HepG2 (cell line): ENCODE results near the gene WIPF2. TPM values are rescaled to one million over a fixed set of nuclear protein-coding genes. Genes with fewer than 3 reads are reported as not detected.

ENCODE experiments used
- ATAC-seq: fragments of 200-7000 bp; cut with Tn5 transposase; 3 replicates; pipeline ENCODE4 v1.9.1; 2020; ENCODE audit warnings: mild to moderate bottlenecking, moderate library complexity
- BruUV-seq: library from RNA; stranded (reverse); fragments of 400-500 nt; replicated peaks from 2 replicates; lab custom pipeline; 2021; lab: Mats Ljungman, UMichigan
- CTCF ChIA-PET: fragments of 300-600 bp; formaldehyde crosslinking; extraction: SDS; loops from one replicate; lab custom pipeline; 2021; ENCODE audit warnings: low total read pairs, inconsistent platforms, low intra/inter-chr PET ratio; lab: Yijun Ruan, JAX
- POLR2A ChIA-PET: fragments of 350-600 bp; sonication (Branson Sonifier 250); formaldehyde crosslinking; loops from one replicate; lab custom pipeline; 2020; ENCODE audit warnings: antibody characterized with exemption, inconsistent platforms; lab: Yijun Ruan, JAX
- DNase-seq: peaks from one replicate; pipeline ENCODE4 v3.0.0-alpha.2; 2015; ENCODE audit warnings: low spot score
- FAIRE-seq: peaks from 3 replicates; lab custom pipeline; 2011; peaks lifted over from hg19 to GRCh38; lab: Jason Lieb, UNC
- H2AFZ ChIP-seq: one replicate; pipeline ENCODE4 v1.6.1; 2011; ENCODE audit warnings: low read length, inconsistent platforms
- H3K27ac ChIP-seq: fragments of 300-600 bp; 3 replicates; pipeline ENCODE4 v1.8.0; 2011; ENCODE audit warnings: mixed run types, mild to moderate bottlenecking, mixed read lengths, low read length, inconsistent platforms; ENCODE audit not compliant: insufficient read depth; ENCODE audit errors: extremely low read length
- H3K27me3 ChIP-seq, 2 experiments: fragments of 200-600 bp in 1 of 2; 2 replicates in 1 of 2; 3 replicates in 1 of 2; pipeline versions ENCODE4 v1.6.0 to v1.8.0; 2011; ENCODE audit warnings: low read length in 2 of 2, mild to moderate bottlenecking in 2 of 2, moderate library complexity in 2 of 2, inconsistent platforms in 1 of 2; ENCODE audit not compliant: insufficient read depth in 2 of 2, control insufficient read depth in 1 of 2
- H3K36me3 ChIP-seq, 2 experiments: fragments of 200-600 bp in 1 of 2; replicated peaks in 1 of 2; 2 replicates in 1 of 2; 3 replicates in 1 of 2; pipeline versions ENCODE4 v1.5.1 to v1.8.0; 2011; ENCODE audit warnings: low read length in 2 of 2, inconsistent platforms in 1 of 2; ENCODE audit not compliant: insufficient read depth in 2 of 2, control insufficient read depth in 1 of 2
- H3K4me1 ChIP-seq: 2 replicates; pipeline ENCODE4 v1.5.1; 2012; ENCODE audit warnings: low read length, inconsistent platforms; ENCODE audit not compliant: insufficient read depth
- H3K4me2 ChIP-seq: 2 replicates; pipeline ENCODE4 v1.6.0; 2011; ENCODE audit warnings: low read depth, low read length, inconsistent platforms
- H3K4me3 ChIP-seq, 3 experiments: fragments of 200-600 bp in 1 of 3; sonication (generic), shearing (Covaris generic) in 1 of 3; replicated peaks in 1 of 3; 2 replicates each; pipeline ENCODE4 v1.5.1; 2011 to 2016; ENCODE audit warnings: low read length in 3 of 3, inconsistent platforms in 2 of 3, low read depth in 2 of 3, mild to moderate bottlenecking in 2 of 3, control low read depth in 1 of 3, mixed read lengths in 1 of 3; ENCODE audit not compliant: insufficient read depth in 1 of 3
- H3K79me2 ChIP-seq: one replicate; pipeline ENCODE4 v1.6.1; 2011; ENCODE audit warnings: low read length, inconsistent platforms; ENCODE audit not compliant: insufficient read depth
- H3K9ac ChIP-seq: 2 replicates; pipeline ENCODE4 v1.6.0; 2011; ENCODE audit warnings: mild to moderate bottlenecking, low read depth, low read length, inconsistent platforms; ENCODE audit not compliant: insufficient read depth
- H3K9me3 ChIP-seq: 2 replicates; pipeline ENCODE4 v1.5.1; 2012; ENCODE audit warnings: mild to moderate bottlenecking, low read length
- H4K20me1 ChIP-seq: 2 replicates; pipeline ENCODE4 v1.6.0; 2011; ENCODE audit warnings: inconsistent platforms, mild to moderate bottlenecking, low read length, moderate library complexity; ENCODE audit not compliant: insufficient read depth
- BRD4 ChIP-seq: sonication (generic); formaldehyde crosslinking; IDR thresholded peaks from 2 replicates; pipeline ENCODE4 v1.4.0; 2020; ENCODE audit warnings: missing genetic modification reagents
- HNRNPL ChIP-seq: fragments of 200-400 bp; formaldehyde crosslinking; IDR thresholded peaks from 2 replicates; pipeline ENCODE4 v1.6.1; 2017; ENCODE audit warnings: mild to moderate bottlenecking, low read depth, low read length
- IRF2 ChIP-seq: IDR thresholded peaks from 2 replicates; pipeline ENCODE4 v1.6.1; 2018; ENCODE audit warnings: missing genetic modification reagents, missing compliant biosample characterization
- SNAI1 ChIP-seq: sonication (generic); formaldehyde crosslinking; IDR thresholded peaks from 2 replicates; pipeline ENCODE4 v1.5.0; 2020; ENCODE audit warnings: mild to moderate bottlenecking, missing genetic modification reagents, borderline replicate concordance
- ZSCAN25 ChIP-seq: sonication (generic); formaldehyde crosslinking; IDR thresholded peaks from 2 replicates; pipeline ENCODE4 v1.8.0; 2022; ENCODE audit warnings: mild to moderate bottlenecking, missing genetic modification reagents
- WGBS: methylation state at CpG from one replicate; pipeline ENCODE4 v1.1.6; 2017; ENCODE audit warnings: low lambda C conversion rate; 5-methylcytosine and 5-hydroxymethylcytosine counted together
- in situ Hi-C: cut with HindIII; loops from 2 replicates; pipeline ENCODE4 v1.10.0; 2017; ENCODE audit warnings: low pct_unique_long_range_greater_than_20kb; ENCODE audit not compliant: extremely low pct_ligation_motif_present
- intact Hi-C: fragments of 100-400 bp; cut with micrococcal nuclease; formaldehyde crosslinking; loops from one replicate; pipeline ENCODE4 v1.10.0; 2022; ENCODE audit not compliant: unreplicated experiment
- polyA plus RNA-seq, 8 experiments: library from polyadenylated mRNA; depleted of rRNA in 3 of 8; stranded (reverse) in 7 of 8; unstranded in 1 of 8; fragments of >200 nt; fragmentation: Illumina TruSeq in 4 of 8; extraction: Trizol in 4 of 8; gene quantifications; 2 replicates each; pipeline versions ENCODE4 v1.2.1 to v1.2.3, GENCODE V29; 2011 to 2016; ENCODE audit warnings: low read depth in 4 of 8, missing spikeins in 1 of 8, mixed read lengths in 1 of 8; ENCODE audit not compliant: insufficient read depth in 1 of 8
- total RNA-seq, 5 experiments: library from RNA; depleted of rRNA; stranded (reverse); fragments of >200 nt; fragmentation: Illumina TruSeq; extraction: Trizol; gene quantifications; 2 replicates each; pipeline ENCODE4 v1.2.3, GENCODE V29; 2016; ENCODE audit warnings: low read depth in 1 of 5
- TF ChIP-seq, protein P1 (sequence below): sonication (generic); formaldehyde crosslinking; IDR thresholded peaks from 2 replicates; pipeline ENCODE4 v1.4.0; 2020; ENCODE audit warnings: missing genetic modification reagents, borderline replicate concordance
- TF ChIP-seq, protein P2 (sequence below): sonication (generic); formaldehyde crosslinking; IDR thresholded peaks from 2 replicates; pipeline ENCODE4 v1.4.0; 2020; ENCODE audit warnings: low read depth, missing genetic modification reagents
- TF ChIP-seq, protein P3 (sequence below): sonication (generic); formaldehyde crosslinking; IDR thresholded peaks from 2 replicates; pipeline ENCODE4 v1.5.0; 2020; ENCODE audit warnings: missing genetic modification reagents

Gene WIPF2
- total and polyA plus RNA-seq, 2 of the 13 experiments (the other 11 are each of a cell fraction or from before 2014, with no cell fraction given) = 7.2 to 10.8 TPM

DNA sequence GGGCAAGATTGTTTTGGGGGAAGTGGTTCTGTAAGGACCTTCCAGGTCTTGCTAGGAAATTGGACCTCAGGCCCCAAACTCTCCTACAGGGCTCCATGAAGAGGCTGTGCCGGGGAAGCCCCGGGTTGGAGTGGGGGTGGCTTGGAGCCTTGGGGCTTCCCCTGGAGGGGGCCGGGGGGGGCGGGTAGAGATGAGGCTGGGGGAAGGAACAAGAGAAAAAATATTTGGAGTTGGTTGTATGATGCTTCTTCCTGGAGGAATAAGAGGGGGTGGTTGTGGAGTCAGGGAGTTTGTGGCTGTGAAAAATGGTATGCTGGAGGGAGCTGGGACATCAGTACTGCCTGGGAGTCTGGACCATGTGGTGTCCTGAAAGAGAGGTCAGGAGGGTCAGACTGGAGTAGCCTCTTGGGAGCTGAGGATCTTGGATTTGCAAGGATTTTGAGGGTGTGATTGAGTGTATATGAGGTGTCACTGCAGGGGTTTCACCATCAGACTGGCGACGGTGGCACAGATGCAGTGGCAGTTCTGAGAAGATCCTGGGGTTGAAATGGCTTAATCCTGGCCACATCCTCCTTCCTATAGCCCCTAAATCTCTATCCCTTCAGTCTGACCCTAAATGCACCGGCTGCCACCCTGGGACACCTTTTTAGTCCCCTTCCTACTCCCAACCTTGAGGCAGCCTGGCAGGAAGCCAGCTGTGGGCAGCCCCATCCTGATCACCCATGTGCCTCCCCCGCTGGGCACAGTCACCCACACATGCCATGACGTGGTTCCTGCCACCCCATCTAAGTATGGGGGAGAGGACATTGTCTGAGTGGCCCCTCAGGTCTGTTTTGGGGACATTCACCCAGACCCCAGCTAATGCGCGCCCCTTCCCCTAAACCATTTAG, 100.8 kb downstream of the WIPF2 start:
- Histone ChIP-seq H4K20me1 (peaks cover 14% of the 10 kb centered on the region; the same call in 1 of the 2 replicates), H3K36me3 (no peaks in the 10 kb centered on the region), H3K27me3 (no peaks in the 10 kb centered on the region; a peak in 1 of 5 replicates), H3K4me1 (peaks cover 86% of the 10 kb centered on the region), H3K9me3 (no peaks in the 10 kb centered on the region), H3K27ac (no peak overlapping the region), H2AFZ (no peak overlapping the region), H3K9ac (no peak overlapping the region), H3K4me2 (peak overlapping the region; percentile 100; the same call in 1 of the 2 replicates), H3K79me2 (peaks cover 31% of the 10 kb centered on the region), H3K4me3 (peak overlapping the region in 1 of 3 experiments; percentile 95; a peak in 1 of 6 replicates)
- intact Hi-C loops (no loop called here), in situ Hi-C loops (loop anchor here (5.0 kb wide), 2 partner anchors 32 to 97 kb away; partner anchors contain the start of gene TOP2A)
- POLR2A ChIA-PET = interaction anchor here (0.6 to 3.8 kb wide), 6 partner anchors 8 to 25 kb away, joined by 3 to 33 read pairs (median 5); no protein-coding TSS in a partner anchor
- CTCF ChIA-PET = no interaction called here
- DNase-seq = no peak
- FAIRE-seq = no peak
- WGBS = 82% methylated on average over 11 of the region's 11 CpGs
- BruUV-seq = no TSS peak
- TF ChIP-seq SNAI1 (CRISPR knock-in tag) = no peak
- 0 out of 2 replicates have a peak, but pooled peaks have one; percentile 28 for TF ChIP-seq HNRNPL
- no peak for TF ChIP-seq ZSCAN25 (CRISPR knock-in tag)
- no peak for TF ChIP-seq BRD4 (CRISPR knock-in tag)
- no peak for ATAC-seq

DNA sequence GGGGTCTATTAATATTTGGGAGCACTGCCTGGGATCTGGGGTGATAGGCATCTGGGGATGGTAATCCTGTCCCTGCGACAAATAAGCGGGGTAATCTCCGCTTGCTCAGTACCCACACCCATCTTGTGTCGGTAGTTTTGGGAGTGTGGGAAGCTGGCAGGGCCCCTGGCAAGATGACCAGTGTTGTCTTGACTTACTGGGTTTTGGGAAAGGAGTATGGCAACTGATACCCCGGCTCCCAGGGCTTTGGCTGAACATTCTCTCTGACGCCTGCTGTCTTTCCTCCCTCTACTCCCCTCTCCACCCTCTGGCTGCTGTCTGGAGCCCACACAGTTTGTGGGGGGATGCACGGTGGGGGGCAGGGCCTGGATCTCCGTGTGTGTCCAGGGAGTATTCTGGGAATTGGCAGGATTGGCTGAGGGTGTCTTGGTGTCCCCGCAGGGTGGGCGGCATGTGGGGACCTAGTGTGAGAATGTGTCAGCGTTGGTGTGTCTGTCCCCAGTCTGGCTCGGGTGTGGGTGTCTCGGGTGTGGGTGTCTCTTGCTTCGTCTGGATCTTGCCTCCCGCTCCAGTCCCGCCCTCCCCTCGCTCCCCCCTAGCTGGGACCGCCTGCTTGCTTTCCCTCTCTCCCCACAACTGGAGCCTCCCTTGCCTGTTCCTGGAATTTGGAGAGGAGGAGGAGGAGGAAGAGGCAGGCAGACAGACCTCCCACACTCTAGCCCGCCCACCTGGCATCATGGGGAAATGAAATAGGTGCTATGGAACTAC, 101.8 kb downstream of the WIPF2 start:
- peaks cover 86% of the 10 kb centered on the region for H3K4me1 ChIP-seq
- intact Hi-C loops = no loop called here
- H3K79me2 ChIP-seq = peaks cover 31% of the 10 kb centered on the region
- CTCF ChIA-PET = no interaction called here
- no peaks in the 10 kb centered on the region for H3K9me3 ChIP-seq
- in situ Hi-C loops = no loop called here
- no peaks in the 10 kb centered on the region for H3K36me3 ChIP-seq
- H3K9ac ChIP-seq = no peak overlapping the region
- H3K4me2 ChIP-seq = no peak overlapping the region
- H2AFZ ChIP-seq = no peak overlapping the region
- no peak overlapping the region; a peak in 1 of 6 replicates for H3K4me3 ChIP-seq
- H4K20me1 ChIP-seq = peaks cover 19% of the 10 kb centered on the region; the same call in 1 of the 2 replicates
- POLR2A ChIA-PET = interaction anchor here (0.9 to 1.1 kb wide), 2 partner anchors 11 to 20 kb away, joined by 4 read pairs; no protein-coding TSS in a partner anchor
- H3K27me3 ChIP-seq = no peaks in the 10 kb centered on the region; a peak in 1 of 5 replicates
- H3K27ac ChIP-seq = no peak overlapping the region
- no TSS peak for BruUV-seq
- ATAC-seq = no peak
- no peak for DNase-seq
- no peak for FAIRE-seq
- WGBS = 90% methylated on average over 15 of the region's 19 CpGs
- TF ChIP-seq, protein P1, sequence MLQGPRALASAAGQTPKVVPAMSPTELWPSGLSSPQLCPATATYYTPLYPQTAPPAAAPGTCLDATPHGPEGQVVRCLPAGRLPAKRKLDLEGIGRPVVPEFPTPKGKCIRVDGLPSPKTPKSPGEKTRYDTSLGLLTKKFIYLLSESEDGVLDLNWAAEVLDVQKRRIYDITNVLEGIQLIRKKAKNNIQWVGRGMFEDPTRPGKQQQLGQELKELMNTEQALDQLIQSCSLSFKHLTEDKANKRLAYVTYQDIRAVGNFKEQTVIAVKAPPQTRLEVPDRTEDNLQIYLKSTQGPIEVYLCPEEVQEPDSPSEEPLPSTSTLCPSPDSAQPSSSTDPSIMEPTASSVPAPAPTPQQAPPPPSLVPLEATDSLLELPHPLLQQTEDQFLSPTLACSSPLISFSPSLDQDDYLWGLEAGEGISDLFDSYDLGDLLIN (CRISPR knock-in tag) = no peak
- TF ChIP-seq, protein P2, sequence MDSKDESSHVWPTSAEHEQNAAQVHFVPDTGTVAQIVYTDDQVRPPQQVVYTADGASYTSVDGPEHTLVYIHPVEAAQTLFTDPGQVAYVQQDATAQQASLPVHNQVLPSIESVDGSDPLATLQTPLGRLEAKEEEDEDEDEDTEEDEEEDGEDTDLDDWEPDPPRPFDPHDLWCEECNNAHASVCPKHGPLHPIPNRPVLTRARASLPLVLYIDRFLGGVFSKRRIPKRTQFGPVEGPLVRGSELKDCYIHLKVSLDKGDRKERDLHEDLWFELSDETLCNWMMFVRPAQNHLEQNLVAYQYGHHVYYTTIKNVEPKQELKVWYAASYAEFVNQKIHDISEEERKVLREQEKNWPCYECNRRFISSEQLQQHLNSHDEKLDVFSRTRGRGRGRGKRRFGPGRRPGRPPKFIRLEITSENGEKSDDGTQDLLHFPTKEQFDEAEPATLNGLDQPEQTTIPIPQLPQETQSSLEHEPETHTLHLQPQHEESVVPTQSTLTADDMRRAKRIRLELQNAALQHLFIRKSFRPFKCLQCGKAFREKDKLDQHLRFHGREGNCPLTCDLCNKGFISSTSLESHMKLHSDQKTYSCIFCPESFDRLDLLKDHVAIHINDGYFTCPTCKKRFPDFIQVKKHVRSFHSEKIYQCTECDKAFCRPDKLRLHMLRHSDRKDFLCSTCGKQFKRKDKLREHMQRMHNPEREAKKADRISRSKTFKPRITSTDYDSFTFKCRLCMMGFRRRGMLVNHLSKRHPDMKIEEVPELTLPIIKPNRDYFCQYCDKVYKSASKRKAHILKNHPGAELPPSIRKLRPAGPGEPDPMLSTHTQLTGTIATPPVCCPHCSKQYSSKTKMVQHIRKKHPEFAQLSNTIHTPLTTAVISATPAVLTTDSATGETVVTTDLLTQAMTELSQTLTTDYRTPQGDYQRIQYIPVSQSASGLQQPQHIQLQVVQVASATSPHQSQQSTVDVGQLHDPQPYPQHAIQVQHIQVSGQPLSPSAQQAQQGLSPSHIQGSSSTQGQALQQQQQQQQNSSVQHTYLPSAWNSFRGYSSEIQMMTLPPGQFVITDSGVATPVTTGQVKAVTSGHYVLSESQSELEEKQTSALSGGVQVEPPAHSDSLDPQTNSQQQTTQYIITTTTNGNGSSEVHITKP (CRISPR knock-in tag) = no peak
- no peak for TF ChIP-seq IRF2 (CRISPR knock-in tag)
- TF ChIP-seq, protein P3, sequence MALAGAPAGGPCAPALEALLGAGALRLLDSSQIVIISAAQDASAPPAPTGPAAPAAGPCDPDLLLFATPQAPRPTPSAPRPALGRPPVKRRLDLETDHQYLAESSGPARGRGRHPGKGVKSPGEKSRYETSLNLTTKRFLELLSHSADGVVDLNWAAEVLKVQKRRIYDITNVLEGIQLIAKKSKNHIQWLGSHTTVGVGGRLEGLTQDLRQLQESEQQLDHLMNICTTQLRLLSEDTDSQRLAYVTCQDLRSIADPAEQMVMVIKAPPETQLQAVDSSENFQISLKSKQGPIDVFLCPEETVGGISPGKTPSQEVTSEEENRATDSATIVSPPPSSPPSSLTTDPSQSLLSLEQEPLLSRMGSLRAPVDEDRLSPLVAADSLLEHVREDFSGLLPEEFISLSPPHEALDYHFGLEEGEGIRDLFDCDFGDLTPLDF = no peak
